IPS-18c (cell line): ENCODE measurements around the gene NEUROG3.
"Not testable (repeated sequence)": the region's sequence is repeated elsewhere in the genome, so short reads cannot be mapped to it uniquely, and the experiment has no call there.

Source experiments
- H3K4me3 ChIP-seq: 2 replicates; pipeline ENCODE4 v1.7.0; 2013; ENCODE audit warnings: low read depth, mild to moderate bottlenecking, low read length, moderate library complexity; ENCODE audit not compliant: insufficient read depth
- H3K9me3 ChIP-seq: one replicate; pipeline ENCODE4 v1.6.1; 2013; ENCODE audit warnings: mild to moderate bottlenecking, low read length, moderate library complexity; ENCODE audit not compliant: control insufficient read depth, insufficient read depth

NEUROG3 gene

GRCh38 chr10:69549959-69550358 is 23.3 kb downstream of the NEUROG3 start:
- Histone ChIP-seq H3K9me3 (peaks cover 12% of the 10 kb centered on the region), H3K4me3 (no peak overlapping the region)

- Histone ChIP-seq H3K9me3 (peaks cover 11% of the 10 kb centered on the region), H3K4me3 (no peak overlapping the region)
Measured at GRCh38 chr10:69541463-69541862, 31.8 kb downstream of the NEUROG3 start.

- peaks cover 13% of the 10 kb centered on the region for H3K9me3 ChIP-seq
- no peak overlapping the region for H3K4me3 ChIP-seq
Measured at GRCh38 chr10:69538461-69538860, 34.8 kb downstream of the NEUROG3 start.

GRCh38 chr10:69537449-69537848 is 35.8 kb downstream of the NEUROG3 start:
- peaks cover 13% of the 10 kb centered on the region for H3K9me3 ChIP-seq
- H3K4me3 ChIP-seq, result no peak overlapping the region

- not testable (repeated sequence) for H3K4me3 ChIP-seq
- H3K9me3 ChIP-seq, result peaks cover 11% of the 10 kb centered on the region
Measured at GRCh38 chr10:69536521-69536920, 36.7 kb downstream of the NEUROG3 start.

GRCh38 chr10:69533658-69534057 is 39.6 kb downstream of the NEUROG3 start:
- Histone ChIP-seq H3K9me3 (peaks cover 2% of the 10 kb centered on the region), H3K4me3 (no peak overlapping the region)

- no peaks in the 10 kb centered on the region for H3K9me3 ChIP-seq
- H3K4me3 ChIP-seq, result no peak overlapping the region
Measured at GRCh38 chr10:69527961-69528360, 45.3 kb downstream of the NEUROG3 start.
